Body of pancreas (tissue), 4 donors: Measurements from ENCODE around the gene RPS14. TPM values are rescaled to one million over a fixed set of nuclear protein-coding genes. Genes with fewer than 3 reads are reported as not detected.

ENCODE experiments used
- ATAC-seq: fragments of 150-250 bp; one replicate; pipeline ENCODE4 v1.9.1; 2016
- DNase-seq, 4 donors: peaks; one replicate each; pipeline ENCODE4 v3.0.0-alpha.2; 2019
- H3K27ac ChIP-seq, 4 donors: fragments of 200-600 bp; sonication (generic); 1 replicate in 3 of 4; 2 replicates in 1 of 4; pipeline versions ENCODE4 v1.5.1 to v1.6.1; 2016 to 2019; ENCODE audit warnings: mild to moderate bottlenecking in 1 of 4, mixed read lengths in 1 of 4, moderate library complexity in 1 of 4
- H3K27me3 ChIP-seq, 2 donors: fragments of 200-600 bp; sonication (generic); one replicate each; pipeline ENCODE4 v1.6.0; 2016; ENCODE audit warnings: mild to moderate bottlenecking in 1 of 2
- H3K36me3 ChIP-seq, 2 donors: fragments of 200-600 bp; sonication (generic); replicated peaks in 1 of 2; 2 replicates each; pipeline ENCODE4 v1.5.1; 2016; ENCODE audit warnings: low read depth in 2 of 2; ENCODE audit not compliant: insufficient read depth in 1 of 2
- H3K4me1 ChIP-seq: fragments of 200-600 bp; sonication (generic); one replicate; pipeline ENCODE4 v1.6.0; 2016
- H3K4me3 ChIP-seq, 2 donors: fragments of 200-600 bp; sonication (generic); 1 replicate in 1 of 2; 2 replicates in 1 of 2; pipeline ENCODE4 v1.5.1; 2016 to 2019
- H3K9me3 ChIP-seq, 3 donors: fragments of 200-600 bp; sonication (generic); 1 replicate in 2 of 3; 2 replicates in 1 of 3; pipeline ENCODE4 v1.5.1; 2016
- CTCF ChIP-seq, 7 experiments: fragments of 450-650 bp in 4 of 7; fragments of 200-600 bp in 3 of 7; sonication (generic) in 3 of 7; IDR thresholded peaks; one replicate each; pipeline ENCODE4 v1.5.1; 2016 to 2019; ENCODE audit warnings: antibody characterized with exemption in 7 of 7
- POLR2A ChIP-seq, 3 donors: fragments of 450-650 bp; IDR thresholded peaks; one replicate each; pipeline ENCODE4 v1.6.1; 2016; ENCODE audit warnings: antibody characterized with exemption in 3 of 3, mild to moderate bottlenecking in 2 of 3
- WGBS, 2 donors: methylation state at CpG; one replicate each; pipeline ENCODE4 v1.1.5; 2017; 5-methylcytosine and 5-hydroxymethylcytosine counted together
- intact Hi-C: fragments of 100-400 bp; cut with DNase I; formaldehyde crosslinking; loops from one replicate; pipeline ENCODE4 v1.15.1; 2023
- total RNA-seq, 2 donors: library from RNA; depleted of rRNA; stranded (reverse); fragments of >200 nt; gene quantifications; one replicate each; pipeline ENCODE4 v1.1.0, GENCODE V29; 2016

RPS14 gene
- total RNA-seq, 2 donors from 2014 or later, result 1,348 to 2,916 TPM

- peaks cover 0 to 36% of the 10 kb centered on the region in 2 donors for H3K36me3 ChIP-seq
- DNase-seq, result no peak
- intact Hi-C loops, result no loop called here
Measured at GRCh38 chr5:150396267-150396666, 53.3 kb downstream of the RPS14 start.

GRCh38 chr5:150395688-150395975, 53.9 kb downstream of the RPS14 start:
- no peaks in the 10 kb centered on the region for H3K4me1 ChIP-seq
- H3K4me3 ChIP-seq, result no peak overlapping the region
- no peak overlapping the region for H3K27ac ChIP-seq
- no peak for DNase-seq
- no peaks in the 10 kb centered on the region for H3K9me3 ChIP-seq
- peaks cover 0 to 36% of the 10 kb centered on the region in 2 donors for H3K36me3 ChIP-seq
- intact Hi-C loops, result no loop called here
- TF ChIP-seq CTCF (IDR thresholded peaks at IDR 0.05) (no peak), POLR2A (IDR thresholded peaks at IDR 0.05) (no peak)
- no peaks in the 10 kb centered on the region for H3K27me3 ChIP-seq
- ATAC-seq, result no peak
- WGBS, 2 donors, result 83 to 100% methylated on average over 2 of the region's 2 CpGs

More at GRCh38 chr5:150396267-150396666, 53.3 kb downstream of the RPS14 start:
- Histone ChIP-seq H3K4me3 (no peak overlapping the region), H3K4me1 (no peaks in the 10 kb centered on the region), H3K27ac (no peak overlapping the region), H3K27me3 (no peaks in the 10 kb centered on the region), H3K9me3 (no peaks in the 10 kb centered on the region)
- TF ChIP-seq CTCF (IDR thresholded peaks at IDR 0.05), result no peak
- TF ChIP-seq POLR2A (IDR thresholded peaks at IDR 0.05), result no peak
- no peak for ATAC-seq
- 93 to 94% methylated on average over 5 to 7 of the region's 7 CpGs for WGBS, 2 donors

- no peak for ATAC-seq
- Histone ChIP-seq H3K27me3 (no peaks in the 10 kb centered on the region), H3K4me3 (no peak overlapping the region), H3K36me3 (peaks cover 0 to 39% of the 10 kb centered on the region in 2 donors), H3K9me3 (no peaks in the 10 kb centered on the region), H3K4me1 (no peaks in the 10 kb centered on the region), H3K27ac (no peak overlapping the region)
- WGBS, 2 donors, result 83 to 87% methylated on average over 11 to 13 of the region's 13 CpGs
- TF ChIP-seq CTCF (IDR thresholded peaks at IDR 0.05) (no peak), POLR2A (IDR thresholded peaks at IDR 0.05) (no peak)
- DNase-seq, result no peak
- intact Hi-C loops, result no loop called here
Measured at GRCh38 chr5:150394912-150395687, 54.4 kb downstream of the RPS14 start.

- 83 to 85% methylated on average over 3 of the region's 3 CpGs for WGBS, 2 donors
- Histone ChIP-seq H3K9me3 (no peaks in the 10 kb centered on the region), H3K4me1 (no peaks in the 10 kb centered on the region), H3K27ac (no peak overlapping the region), H3K36me3 (peaks cover 0 to 44% of the 10 kb centered on the region in 2 donors), H3K27me3 (no peaks in the 10 kb centered on the region), H3K4me3 (no peak overlapping the region)
- intact Hi-C loops, result no loop called here
- DNase-seq (no peak), ATAC-seq (no peak)
- TF ChIP-seq CTCF (IDR thresholded peaks at IDR 0.05), result no peak
- TF ChIP-seq POLR2A (IDR thresholded peaks at IDR 0.05), result no peak
Measured at GRCh38 chr5:150394131-150394530, 55.4 kb downstream of the RPS14 start.

- TF ChIP-seq CTCF (IDR thresholded peaks at IDR 0.05) (no peak), POLR2A (IDR thresholded peaks at IDR 0.05) (no peak)
- 89 to 92% methylated on average over 3 of the region's 3 CpGs for WGBS, 2 donors
- no peak overlapping the region for H3K27ac ChIP-seq
Measured at GRCh38 chr5:150393096-150393645, 56.4 kb downstream of the RPS14 start.

More at GRCh38 chr5:150393096-150393645, 56.4 kb downstream of the RPS14 start:
- no peak for ATAC-seq
- Histone ChIP-seq H3K9me3 (no peaks in the 10 kb centered on the region), H3K36me3 (peaks cover 0 to 42% of the 10 kb centered on the region in 2 donors), H3K4me3 (no peak overlapping the region), H3K27me3 (no peaks in the 10 kb centered on the region), H3K4me1 (no peaks in the 10 kb centered on the region)
- intact Hi-C loops, result no loop called here
- DNase-seq, result no peak
